ENCODE results near the gene TMC5.

- TF ChIP-seq CTCF (conservative IDR thresholded peaks at IDR 0.05), result no peak
- no peak for TF ChIP-seq EZH2 (IDR thresholded peaks at IDR 0.05; ENCODE audit: low read depth)
Measured at GRCh38 chr16:19507867-19508266, 90.2 kb downstream of the TMC5 start.
